AG09319 (cell line): ENCODE measurements around the gene RNASE9.
"Not testable (repeated sequence)": the region's sequence is repeated elsewhere in the genome, so short reads cannot be mapped to it uniquely, and the experiment has no call there.

Experiments
- DNase-seq: peaks from one replicate; pipeline ENCODE4 v3.0.0-alpha.2; 2010; ENCODE audit warnings: low read depth; ENCODE audit errors: extremely low read depth
- CTCF ChIP-seq: IDR thresholded peaks from 2 replicates; pipeline ENCODE4 v1.5.1; 2011; ENCODE audit warnings: low read depth, mild to moderate bottlenecking, inconsistent platforms, low read length, moderate library complexity

Gene RNASE9

GRCh38 chr14:20591235-20591634, 30.4 kb upstream of the RNASE9 start, which contains the start of gene RNASE12:
Gene RNASE12 (minus strand): TSS chr14:20591376. CDS start chr14:20590723, 653 bp downstream.
- no peak for DNase-seq

GRCh38 chr14:20587489-20588154, 26.8 kb upstream of the RNASE9 start, which contains the start of gene RNASE11:
Gene RNASE11 (minus strand): TSS chr14:20588001.
- DNase-seq: no peak

More at GRCh38 chr14:20591235-20591634, 30.4 kb upstream of the RNASE9 start, which contains the start of gene RNASE12:
- TF ChIP-seq CTCF: no peak

DNA sequence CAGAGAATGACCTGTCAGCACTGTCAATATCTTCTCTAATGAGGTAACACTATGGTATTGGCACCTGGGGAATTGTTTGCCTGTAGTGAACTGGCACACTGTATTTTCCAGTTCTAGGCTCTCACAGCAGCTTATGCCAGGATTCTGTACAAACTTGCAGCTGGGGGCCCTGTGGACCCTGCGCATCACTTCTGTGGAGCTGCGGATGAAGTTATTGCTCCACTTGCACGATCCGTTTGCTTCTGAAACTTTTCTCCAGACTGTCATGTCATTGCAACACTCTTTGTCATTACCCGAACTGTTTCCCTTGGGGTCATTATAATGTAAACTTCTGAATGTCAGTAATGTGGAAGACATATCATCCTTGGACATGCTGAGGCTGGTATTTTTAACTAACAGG, 23.1 kb upstream of the RNASE9 start:
- no peak for DNase-seq
- no peak for TF ChIP-seq CTCF

More at GRCh38 chr14:20587489-20588154, 26.8 kb upstream of the RNASE9 start, which contains the start of gene RNASE11:
- TF ChIP-seq CTCF: no peak

- no peak for TF ChIP-seq CTCF
- no peak for DNase-seq
Measured at GRCh38 chr14:20583142-20583541, 22.3 kb upstream of the RNASE9 start.

GRCh38 chr14:20580242-20580641, 19.4 kb upstream of the RNASE9 start:
- TF ChIP-seq CTCF: no peak
- no peak for DNase-seq

- no peak for DNase-seq
- TF ChIP-seq CTCF: no peak
Measured at GRCh38 chr14:20578784-20579502, 18.1 kb upstream of the RNASE9 start.

DNA sequence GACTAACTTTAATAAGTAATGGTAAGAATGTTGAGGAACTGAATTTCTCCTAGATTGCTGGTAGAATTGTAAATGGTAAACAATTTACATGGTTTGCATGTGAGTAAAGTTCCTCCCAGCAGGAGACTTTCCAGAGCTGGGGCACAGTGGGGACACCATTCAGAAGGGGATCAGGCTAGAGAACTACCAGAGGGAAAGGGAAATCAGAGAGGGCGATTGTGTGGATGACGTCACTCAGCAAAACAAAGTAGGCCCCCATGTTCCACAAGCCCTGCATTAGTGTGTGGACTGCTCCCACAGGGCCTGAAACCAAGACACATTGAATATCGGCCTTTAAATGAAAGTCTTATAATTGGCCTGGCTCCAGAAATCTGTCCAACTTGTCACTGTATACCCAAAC, 17.5 kb upstream of the RNASE9 start:
- no peak for DNase-seq

DNA sequence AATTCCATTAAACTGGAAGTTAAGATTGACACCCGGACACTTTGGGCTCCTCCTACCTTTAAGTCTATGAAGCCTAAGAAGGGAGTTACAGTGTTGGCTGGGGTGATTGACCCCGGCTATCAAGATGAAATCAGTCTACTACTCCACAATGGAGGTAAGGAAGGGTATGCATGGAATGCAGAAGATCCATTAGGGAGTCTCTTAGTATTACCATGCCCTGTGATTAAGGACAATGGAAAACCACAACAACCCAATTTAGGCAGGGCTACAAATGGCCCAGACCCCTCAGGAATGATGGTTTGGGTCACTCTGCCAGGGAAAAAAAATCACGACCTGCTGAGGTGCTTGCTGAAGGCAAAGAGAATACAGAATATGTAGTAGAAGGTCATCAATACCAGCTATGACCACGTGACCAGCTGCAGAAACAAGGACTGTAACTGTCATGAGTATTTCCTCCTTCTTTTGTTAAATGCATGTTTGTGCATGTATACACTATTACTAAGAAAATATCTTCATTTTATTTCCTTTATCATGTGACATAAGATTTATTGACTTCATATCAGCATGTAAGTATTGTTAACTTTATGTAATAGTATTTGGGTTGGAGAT, 11.6 kb upstream of the RNASE9 start:
- DNase-seq: not testable (repeated sequence)

More for the DNA sequence above, 17.5 kb upstream of the RNASE9 start:
- no peak for TF ChIP-seq CTCF

- not testable (repeated sequence) for DNase-seq
Measured at GRCh38 chr14:20570720-20571119, 9.9 kb upstream of the RNASE9 start.

DNA sequence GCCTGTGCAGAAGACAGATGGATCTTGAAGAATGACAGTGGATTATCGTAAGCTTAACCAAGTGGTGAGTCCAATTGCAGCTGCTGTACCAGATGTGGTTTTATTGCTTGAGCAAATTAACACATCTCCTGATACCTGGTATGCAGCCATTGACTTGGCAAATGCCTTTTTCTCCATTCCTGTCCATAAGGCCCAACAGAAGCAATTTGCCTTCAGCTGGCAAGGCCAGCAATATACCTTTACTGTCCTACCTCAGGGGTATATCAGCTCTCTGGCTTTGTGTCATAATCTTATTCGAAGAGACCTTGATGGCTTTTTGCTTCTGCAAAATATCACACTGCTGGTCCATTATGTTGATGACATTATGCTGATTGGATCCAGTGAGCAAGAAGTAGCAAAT, 9.0 kb upstream of the RNASE9 start:
- not testable (repeated sequence) for DNase-seq
